Hepatocyte (in vitro differentiated cells): ENCODE measurements around the gene ALG12. TPM values are rescaled to one million over a fixed set of nuclear protein-coding genes. Genes with fewer than 3 reads are reported as not detected.

Source experiments
- DNase-seq: peaks from one replicate; pipeline ENCODE4 v3.0.0-alpha.2; 2016; ENCODE audit warnings: low spot score
- H2AFZ ChIP-seq: fragments of 200-600 bp; sonication (generic); 2 replicates; pipeline ENCODE4 v1.6.0; 2016; ENCODE audit warnings: antibody characterized with exemption, mild to moderate bottlenecking
- H3K27ac ChIP-seq: fragments of 200-600 bp; sonication (generic); 2 replicates; pipeline ENCODE4 v1.5.1; 2016; ENCODE audit warnings: mild to moderate bottlenecking
- H3K27me3 ChIP-seq: fragments of 200-600 bp; sonication (generic); 2 replicates; pipeline ENCODE4 v1.6.1; 2016
- H3K36me3 ChIP-seq: fragments of 200-600 bp; sonication (generic); replicated peaks from 2 replicates; pipeline ENCODE4 v1.5.1; 2016; ENCODE audit warnings: low read depth; ENCODE audit not compliant: insufficient read depth
- H3K4me1 ChIP-seq: fragments of 200-600 bp; sonication (generic); 2 replicates; pipeline ENCODE4 v1.5.1; 2016; ENCODE audit warnings: mild to moderate bottlenecking, moderate library complexity; ENCODE audit not compliant: insufficient read depth
- H3K4me2 ChIP-seq: fragments of 200-600 bp; sonication (generic); 2 replicates; pipeline ENCODE4 v1.6.0; 2016
- H3K4me3 ChIP-seq: fragments of 200-600 bp; sonication (generic); 2 replicates; pipeline ENCODE4 v1.5.1; 2016; ENCODE audit warnings: mild to moderate bottlenecking
- H3K79me2 ChIP-seq: fragments of 200-600 bp; sonication (generic); 2 replicates; pipeline ENCODE4 v1.6.0; 2017; ENCODE audit warnings: mild to moderate bottlenecking
- H3K9me2 ChIP-seq: fragments of 200-600 bp; sonication (generic); replicated peaks from 2 replicates; pipeline ENCODE4 v1.6.0; 2017; ENCODE audit warnings: mild to moderate bottlenecking; ENCODE audit not compliant: insufficient read depth
- H3K9me3 ChIP-seq: fragments of 200-600 bp; sonication (generic); 2 replicates; pipeline ENCODE4 v1.5.1; 2016; ENCODE audit warnings: low read depth, mild to moderate bottlenecking
- H4K20me1 ChIP-seq: fragments of 200-600 bp; sonication (generic); 2 replicates; pipeline ENCODE4 v1.6.0; 2016; ENCODE audit warnings: mild to moderate bottlenecking; ENCODE audit not compliant: insufficient read depth, poor library complexity, severe bottlenecking
- EZH2 ChIP-seq: fragments of 200-600 bp; sonication (generic); IDR thresholded peaks from 2 replicates; pipeline ENCODE4 v1.6.1; 2016; ENCODE audit warnings: antibody characterized with exemption, mild to moderate bottlenecking, borderline replicate concordance
- EZH2phosphoT487 ChIP-seq: fragments of 200-600 bp; sonication (generic); IDR thresholded peaks from one replicate; pipeline ENCODE4 v1.6.1; 2018; ENCODE audit warnings: antibody characterized with exemption, mild to moderate bottlenecking, low read depth, moderate library complexity; ENCODE audit not compliant: unreplicated experiment, severe bottlenecking
- WGBS: methylation state at CpG from one replicate; pipeline ENCODE4 v1.1.6; 2016; ENCODE audit warnings: low lambda C conversion rate; ENCODE audit errors: missing lambda C conversion rate; 5-methylcytosine and 5-hydroxymethylcytosine counted together
- polyA plus RNA-seq: library from polyadenylated mRNA; unstranded; fragments of >200 nt; fragmentation: Nextera tagmentation; extraction: Ambion mirVana; gene quantifications from 2 replicates; pipeline ENCODE4 v1.2.1, GENCODE V29; 2016
- total RNA-seq: library from RNA; depleted of rRNA; stranded (reverse); fragments of >200 nt; gene quantifications from 2 replicates; pipeline ENCODE4 v1.2.3, GENCODE V29; 2014
- TF ChIP-seq, protein P1 (sequence below): fragments of 200-600 bp; sonication (generic); IDR thresholded peaks from 2 replicates; pipeline ENCODE4 v1.5.1; 2016; ENCODE audit warnings: antibody characterized with exemption, mild to moderate bottlenecking; ENCODE audit not compliant: poor library complexity

Gene ALG12
- total and polyA plus RNA-seq, 2 experiments from 2014 or later: 30.8 to 69.6 TPM

GRCh38 chr22:49936973-49937757 is 18.9 kb upstream of the ALG12 start:
- Histone ChIP-seq H3K27ac (peak overlapping the region; percentile 73), H3K79me2 (no peaks in the 10 kb centered on the region), H3K36me3 (no peaks in the 10 kb centered on the region), H3K4me3 (no peak overlapping the region), H3K27me3 (no peaks in the 10 kb centered on the region), H3K4me2 (peak overlapping the region; percentile 68), H3K9me3 (no peaks in the 10 kb centered on the region), H2AFZ (no peak overlapping the region), H4K20me1 (no peaks in the 10 kb centered on the region), H3K9me2 (no peaks in the 10 kb centered on the region), H3K4me1 (peaks cover 22% of the 10 kb centered on the region)
- TF ChIP-seq, protein P1, sequence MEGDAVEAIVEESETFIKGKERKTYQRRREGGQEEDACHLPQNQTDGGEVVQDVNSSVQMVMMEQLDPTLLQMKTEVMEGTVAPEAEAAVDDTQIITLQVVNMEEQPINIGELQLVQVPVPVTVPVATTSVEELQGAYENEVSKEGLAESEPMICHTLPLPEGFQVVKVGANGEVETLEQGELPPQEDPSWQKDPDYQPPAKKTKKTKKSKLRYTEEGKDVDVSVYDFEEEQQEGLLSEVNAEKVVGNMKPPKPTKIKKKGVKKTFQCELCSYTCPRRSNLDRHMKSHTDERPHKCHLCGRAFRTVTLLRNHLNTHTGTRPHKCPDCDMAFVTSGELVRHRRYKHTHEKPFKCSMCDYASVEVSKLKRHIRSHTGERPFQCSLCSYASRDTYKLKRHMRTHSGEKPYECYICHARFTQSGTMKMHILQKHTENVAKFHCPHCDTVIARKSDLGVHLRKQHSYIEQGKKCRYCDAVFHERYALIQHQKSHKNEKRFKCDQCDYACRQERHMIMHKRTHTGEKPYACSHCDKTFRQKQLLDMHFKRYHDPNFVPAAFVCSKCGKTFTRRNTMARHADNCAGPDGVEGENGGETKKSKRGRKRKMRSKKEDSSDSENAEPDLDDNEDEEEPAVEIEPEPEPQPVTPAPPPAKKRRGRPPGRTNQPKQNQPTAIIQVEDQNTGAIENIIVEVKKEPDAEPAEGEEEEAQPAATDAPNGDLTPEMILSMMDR: no peak
- TF ChIP-seq EZH2phosphoT487 (no peak), EZH2 (no peak)
- peak; percentile 33 for DNase-seq
- WGBS: 86% methylated on average over 19 of the region's 21 CpGs

DNA sequence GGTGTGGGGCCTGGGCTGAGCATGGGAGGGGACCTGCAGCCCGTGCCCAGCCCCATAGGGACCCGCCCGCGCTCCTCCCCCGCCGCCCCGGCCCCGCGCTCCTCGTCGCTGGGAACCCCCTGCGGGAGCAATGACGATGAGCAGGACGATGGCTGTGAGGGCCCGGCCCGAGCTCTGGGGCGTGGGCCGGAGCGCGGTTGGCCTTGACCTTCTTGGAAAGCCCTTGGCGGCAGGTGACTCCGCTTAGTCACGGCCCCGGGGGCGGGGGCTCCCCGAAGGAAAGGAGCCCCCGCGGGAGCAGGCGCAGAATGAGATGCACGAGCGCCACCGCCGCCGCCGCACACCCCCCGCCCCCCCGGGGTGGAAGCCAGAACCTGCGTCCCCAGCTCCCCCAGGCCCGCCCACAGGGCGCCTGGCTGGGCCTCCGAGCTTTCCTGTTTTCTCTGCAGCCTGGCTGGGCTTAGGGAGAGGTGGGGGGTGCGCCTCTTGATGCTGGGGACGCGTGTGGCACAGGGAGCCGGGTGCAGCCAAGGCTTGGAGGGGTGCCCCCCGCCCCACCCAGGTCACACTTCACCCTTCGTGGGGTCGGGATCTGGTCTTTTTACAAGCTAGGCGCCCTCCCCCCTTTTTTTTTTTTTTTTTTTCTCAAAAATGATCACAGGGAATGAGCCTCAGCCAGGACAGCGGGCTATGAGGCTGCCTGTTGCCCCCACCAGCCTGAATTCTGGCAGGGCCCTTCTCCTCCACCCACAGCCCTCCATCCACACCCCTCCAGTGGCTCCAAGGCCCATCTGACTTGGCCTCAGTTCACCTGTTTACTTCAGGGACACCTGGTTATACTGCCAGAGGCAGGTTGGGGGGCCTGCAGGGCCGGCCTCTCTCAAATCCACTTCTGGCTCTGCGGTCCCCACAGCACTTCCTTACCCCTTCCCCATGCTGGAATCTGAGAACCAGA is 18.1 kb upstream of the ALG12 start:
- DNase-seq: peak; percentile 96
- peaks cover 22% of the 10 kb centered on the region for H3K4me1 ChIP-seq

DNA sequence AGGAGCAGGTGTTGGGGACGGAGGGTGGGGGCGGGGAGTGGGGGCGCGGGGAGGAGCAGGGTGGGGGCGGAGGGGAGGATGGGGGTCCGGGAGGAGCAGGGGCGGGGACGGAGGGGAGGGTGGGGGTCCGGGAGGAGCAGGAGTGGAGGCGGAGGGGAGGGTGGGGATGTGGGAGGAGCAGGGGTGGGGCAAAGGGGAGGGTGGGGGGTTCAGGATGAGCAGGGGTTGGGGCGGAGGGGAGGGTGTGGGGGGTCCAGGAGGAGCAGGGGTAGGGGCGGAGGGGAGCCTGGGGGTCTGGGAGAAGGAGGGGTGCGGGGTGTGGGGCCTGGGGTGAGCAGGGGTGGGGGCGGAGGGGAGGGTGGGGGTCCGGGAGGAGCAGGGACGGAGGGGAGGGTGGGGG is 17.3 kb upstream of the ALG12 start:
- Histone ChIP-seq H2AFZ (no peak overlapping the region), H3K36me3 (no peaks in the 10 kb centered on the region), H3K27ac (peak overlapping the region; percentile 73), H3K79me2 (no peaks in the 10 kb centered on the region), H3K9me2 (no peaks in the 10 kb centered on the region), H3K4me3 (no peak overlapping the region), H3K27me3 (no peaks in the 10 kb centered on the region), H3K4me2 (peak overlapping the region; percentile 68), H4K20me1 (no peaks in the 10 kb centered on the region), H3K9me3 (no peaks in the 10 kb centered on the region), H3K4me1 (peaks cover 24% of the 10 kb centered on the region)
- WGBS: no CpG with 5 or more reads among the region's 16 CpGs
- TF ChIP-seq EZH2phosphoT487: no peak
- no peak for TF ChIP-seq EZH2
- TF ChIP-seq, protein P1: no peak
- DNase-seq: peak; percentile 46

More for the DNA sequence above, 18.1 kb upstream of the ALG12 start:
- Histone ChIP-seq H3K4me2 (peak overlapping the region; percentile 68), H3K79me2 (no peaks in the 10 kb centered on the region), H3K27me3 (no peaks in the 10 kb centered on the region), H3K9me3 (no peaks in the 10 kb centered on the region), H3K36me3 (no peaks in the 10 kb centered on the region), H3K27ac (peak overlapping the region; percentile 73), H4K20me1 (no peaks in the 10 kb centered on the region), H3K9me2 (no peaks in the 10 kb centered on the region), H3K4me3 (no peak overlapping the region), H2AFZ (no peak overlapping the region)
- WGBS: 30% methylated on average over 12 of the region's 52 CpGs
- TF ChIP-seq, protein P1: no peak
- no peak for TF ChIP-seq EZH2
- no peak for TF ChIP-seq EZH2phosphoT487
